GM18498 (cell line): ENCODE measurements around the gene MTA2.
"Not testable (repeated sequence)": the region's sequence is repeated elsewhere in the genome, so short reads cannot be mapped to it uniquely, and the experiment has no call there.

Experiments used
- ATAC-seq: cut with Tn5 transposase; IDR thresholded peaks from one replicate; pipeline ENCODE4 v1.9.1; 2021; ENCODE audit warnings: mild to moderate bottlenecking, moderate library complexity; ENCODE audit not compliant: unreplicated experiment

The MTA2 gene

DNA sequence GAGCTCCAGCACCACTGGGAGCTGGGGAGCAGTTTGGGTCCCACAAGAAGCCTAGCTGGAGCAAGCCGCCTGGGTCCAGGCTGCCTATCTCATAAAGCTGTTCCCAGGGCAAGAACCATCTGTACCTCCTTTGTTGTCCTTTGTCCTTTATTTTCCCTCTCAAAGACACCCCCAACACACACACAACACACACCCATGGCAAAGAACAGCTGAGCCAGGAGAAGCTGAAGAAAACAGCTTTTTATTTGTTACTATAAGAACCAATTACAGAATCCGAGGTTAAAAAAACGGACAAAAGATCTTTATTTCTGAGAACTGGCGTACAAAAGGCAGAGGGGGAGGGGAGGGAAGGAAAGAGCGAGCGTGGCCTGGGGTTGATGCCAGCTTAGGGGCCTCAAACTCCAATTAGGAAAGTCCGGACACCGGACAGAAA lies 8.7 kb downstream of the MTA2 start:
- ATAC-seq: no peak

DNA sequence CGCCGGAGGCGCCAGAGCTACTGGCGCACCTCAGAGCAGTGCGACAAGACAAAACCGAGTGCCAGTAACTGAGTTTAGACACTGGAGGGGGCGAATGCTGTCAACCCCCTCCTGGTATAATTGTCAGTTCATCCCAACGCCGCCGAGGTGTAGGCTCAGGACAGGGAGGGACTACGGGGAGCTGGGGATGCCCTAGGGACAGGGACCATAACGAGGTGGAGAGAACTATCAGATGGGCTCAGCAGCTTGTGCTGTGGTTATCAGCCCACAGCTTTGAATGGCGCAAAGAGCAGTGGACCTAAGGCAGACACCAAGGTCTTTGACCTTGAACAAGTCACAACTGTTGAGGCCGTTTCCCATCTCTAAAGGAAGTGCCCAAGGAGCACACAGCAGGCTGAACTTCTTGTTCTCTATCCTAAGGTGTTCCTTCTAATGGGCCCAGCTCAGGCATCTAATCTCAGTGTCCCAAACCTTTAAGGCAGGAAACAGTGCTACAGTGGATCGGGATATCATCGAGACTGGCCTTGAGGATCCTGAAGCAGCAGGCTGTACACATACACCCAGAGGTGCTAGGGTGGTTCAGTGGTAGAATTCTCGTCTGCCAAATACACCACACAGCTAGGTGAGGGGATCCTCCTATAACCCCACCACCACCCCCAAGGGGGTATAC lies 9.4 kb downstream of the MTA2 start:
- no peak for ATAC-seq

DNA sequence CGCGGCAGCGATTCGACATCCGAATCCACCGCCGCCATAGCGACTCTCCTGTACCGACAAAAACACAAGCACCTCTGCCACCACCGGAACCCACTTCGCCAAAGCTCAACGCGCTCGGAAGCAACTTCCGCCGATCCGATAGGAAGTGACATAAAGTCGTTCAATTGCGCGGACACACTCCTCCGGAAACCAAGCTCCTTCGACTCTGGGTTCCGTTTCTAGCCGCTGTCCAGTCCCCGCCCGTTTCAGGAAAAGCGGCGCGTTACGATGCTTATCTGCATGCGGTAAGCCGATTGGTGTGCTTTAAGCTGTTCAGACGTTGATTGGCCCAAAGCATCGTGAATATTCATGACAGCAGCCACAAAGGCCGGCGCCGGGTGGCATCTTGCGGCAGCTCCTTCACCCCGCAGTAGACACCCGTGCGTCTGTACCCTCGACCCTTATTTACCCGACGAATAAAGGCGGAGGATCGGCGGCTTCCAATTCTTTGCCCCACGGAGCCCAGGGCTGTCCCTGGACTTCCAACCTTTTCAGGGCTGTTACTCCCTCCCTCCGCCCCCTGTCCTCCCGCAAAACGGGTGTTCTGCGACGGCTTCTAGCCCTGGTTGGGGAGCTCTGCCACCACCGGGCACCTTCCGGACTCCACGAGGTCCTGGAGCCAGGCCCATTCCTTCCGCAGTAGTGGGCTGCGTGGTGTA lies 10.1 kb downstream of the MTA2 start, which contains the start of gene TUT1:
Gene TUT1 (minus strand): TSS at position 76 of the 698 bp plus-strand sequence. CDS start 38 bp downstream, at position 38.
- peak; percentile 85 for ATAC-seq

DNA sequence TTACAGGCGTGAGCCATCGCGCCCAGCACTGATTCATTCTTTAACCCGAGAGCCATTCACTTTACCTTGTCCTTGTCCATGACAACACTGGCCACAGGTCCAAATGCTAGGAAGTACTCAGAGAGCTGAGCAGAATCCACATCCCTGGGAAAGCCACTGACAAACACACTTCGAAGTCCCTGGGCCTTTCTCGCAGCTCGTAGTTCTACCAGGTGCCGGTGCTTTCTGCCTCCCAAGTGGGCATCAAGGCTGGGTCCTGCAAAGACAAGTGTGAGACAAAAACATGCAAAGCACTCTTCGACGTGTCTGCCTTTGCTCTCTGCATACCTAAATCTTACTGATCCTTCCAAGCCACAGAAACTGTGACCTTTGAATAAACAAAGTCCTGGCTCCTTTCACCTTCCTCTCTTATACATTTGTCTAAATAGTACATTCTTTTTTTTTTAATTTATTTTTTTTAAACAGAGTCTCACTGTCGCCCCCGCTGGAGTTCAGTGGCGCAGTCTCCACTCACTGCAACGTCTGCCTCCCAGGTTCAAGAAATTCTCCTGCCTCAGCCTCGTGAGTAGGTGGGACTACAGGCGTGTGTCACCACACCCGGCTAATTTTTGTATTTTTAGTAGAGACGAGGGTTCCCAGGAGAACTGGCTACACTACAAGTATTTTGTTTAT lies 12.6 kb downstream of the MTA2 start:
- no peak for ATAC-seq

DNA sequence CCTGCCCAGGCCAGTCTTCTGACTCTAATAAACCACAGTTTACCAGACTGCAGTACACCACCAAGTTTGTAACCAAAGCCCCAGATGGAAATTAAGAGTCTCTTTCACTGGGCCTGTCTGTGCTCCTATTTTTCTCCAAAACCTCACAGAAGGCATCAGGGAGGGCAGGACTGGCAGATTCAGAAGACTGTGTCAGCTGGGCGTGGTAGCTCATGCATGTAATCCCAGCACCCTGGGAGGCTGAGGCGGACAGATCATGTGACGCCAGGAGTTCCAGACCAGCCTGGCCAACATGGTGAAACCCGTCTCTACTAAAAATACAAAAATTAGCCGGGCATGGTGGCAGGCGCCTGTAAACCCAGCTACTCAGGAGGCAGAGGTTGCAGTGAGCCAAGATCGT lies 16.3 kb downstream of the MTA2 start:
- ATAC-seq: not testable (repeated sequence)

DNA sequence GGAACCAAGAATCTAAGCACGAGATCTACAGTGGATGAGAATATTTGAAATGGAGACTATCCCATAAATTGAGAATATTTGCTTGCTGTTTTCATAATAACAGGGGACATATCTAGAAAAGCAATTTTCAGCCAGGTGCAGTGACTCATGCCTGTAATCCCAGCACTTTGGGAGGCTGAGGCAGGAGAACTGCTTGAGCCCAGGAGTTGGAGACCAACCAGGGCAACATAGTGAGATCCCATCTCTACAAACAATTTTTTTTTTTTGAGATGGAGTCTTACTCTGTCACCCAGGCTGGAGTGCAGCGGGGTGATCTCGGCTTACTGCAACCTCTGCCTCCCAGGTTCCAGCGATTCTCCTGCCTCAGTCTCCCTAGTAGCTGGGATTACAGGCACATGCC lies 19.9 kb downstream of the MTA2 start:
- ATAC-seq: not testable (repeated sequence)

DNA sequence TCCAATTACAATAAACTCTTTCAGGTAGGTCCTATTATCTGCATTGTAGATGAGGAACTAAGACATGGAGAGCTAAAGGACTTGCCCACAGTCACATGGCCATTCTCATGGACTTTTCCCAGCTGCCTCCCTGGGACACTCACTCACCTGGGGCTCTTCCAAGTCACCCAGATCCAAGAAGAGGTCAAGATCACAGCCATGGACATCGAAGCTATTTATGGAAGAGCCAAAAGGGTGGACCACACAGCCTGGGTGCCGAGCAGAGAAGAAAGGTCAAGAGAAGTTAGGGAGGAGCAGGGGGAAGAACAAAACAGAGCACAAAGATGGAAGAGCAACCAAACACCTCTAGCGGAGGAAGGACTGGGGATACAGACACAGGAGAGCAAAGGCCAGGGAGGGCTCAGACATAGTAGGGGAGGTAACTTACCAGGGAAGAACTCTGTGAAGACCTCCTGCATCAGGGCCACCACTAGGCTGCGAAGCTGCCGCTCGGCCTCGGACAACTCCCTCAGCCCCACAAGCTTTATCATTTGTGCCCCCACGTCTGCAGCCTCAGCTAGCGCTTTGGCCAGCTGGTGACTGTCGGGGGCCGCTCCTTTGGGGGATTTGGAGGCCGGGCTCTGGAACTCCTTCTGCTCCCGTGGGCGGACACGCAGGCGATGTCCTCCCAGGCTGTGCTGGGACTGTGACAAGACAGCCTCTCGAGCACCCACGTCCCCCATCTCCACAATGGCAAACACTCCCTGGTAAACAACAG lies 20.5 kb downstream of the MTA2 start:
- ATAC-seq: no peak

DNA sequence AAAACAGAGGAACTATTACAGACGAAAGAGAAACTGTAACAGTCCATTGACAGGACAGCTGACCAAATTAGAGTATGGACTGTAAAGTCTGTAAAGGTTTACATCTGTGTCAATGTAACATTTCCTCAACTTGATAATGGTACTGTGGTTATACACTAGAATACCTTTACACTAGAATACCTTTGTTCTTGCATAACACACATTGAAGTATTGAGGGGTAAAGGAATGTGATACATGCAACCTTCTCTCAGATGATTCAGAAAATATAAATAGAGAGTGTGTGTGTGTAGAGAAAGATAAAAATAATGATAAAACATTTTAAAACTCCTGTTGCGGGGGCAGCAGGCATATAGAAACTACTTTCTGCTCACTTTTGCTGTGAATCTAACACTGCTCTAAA lies 22.4 kb downstream of the MTA2 start:
- no peak for ATAC-seq

DNA sequence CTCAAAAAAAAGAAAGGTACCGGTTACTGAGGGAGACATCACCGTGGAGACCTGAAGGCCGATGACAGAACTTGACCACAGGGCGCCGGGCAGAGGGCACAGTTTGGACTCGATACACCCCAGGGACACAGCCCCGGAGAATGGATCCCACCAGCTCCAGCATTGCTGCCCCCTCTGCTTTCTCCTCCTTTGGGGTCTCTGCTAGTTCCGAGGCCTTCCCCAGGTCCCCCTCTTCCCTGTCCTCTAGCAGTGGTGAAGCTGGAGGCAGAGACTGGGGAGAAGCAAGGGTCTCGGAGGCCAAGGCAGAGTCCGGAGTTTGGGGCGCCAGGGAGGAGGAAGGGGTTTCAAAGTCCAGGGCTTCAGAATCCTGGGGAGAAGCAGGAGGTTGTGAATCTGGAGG lies 23.1 kb downstream of the MTA2 start:
- no peak for ATAC-seq

DNA sequence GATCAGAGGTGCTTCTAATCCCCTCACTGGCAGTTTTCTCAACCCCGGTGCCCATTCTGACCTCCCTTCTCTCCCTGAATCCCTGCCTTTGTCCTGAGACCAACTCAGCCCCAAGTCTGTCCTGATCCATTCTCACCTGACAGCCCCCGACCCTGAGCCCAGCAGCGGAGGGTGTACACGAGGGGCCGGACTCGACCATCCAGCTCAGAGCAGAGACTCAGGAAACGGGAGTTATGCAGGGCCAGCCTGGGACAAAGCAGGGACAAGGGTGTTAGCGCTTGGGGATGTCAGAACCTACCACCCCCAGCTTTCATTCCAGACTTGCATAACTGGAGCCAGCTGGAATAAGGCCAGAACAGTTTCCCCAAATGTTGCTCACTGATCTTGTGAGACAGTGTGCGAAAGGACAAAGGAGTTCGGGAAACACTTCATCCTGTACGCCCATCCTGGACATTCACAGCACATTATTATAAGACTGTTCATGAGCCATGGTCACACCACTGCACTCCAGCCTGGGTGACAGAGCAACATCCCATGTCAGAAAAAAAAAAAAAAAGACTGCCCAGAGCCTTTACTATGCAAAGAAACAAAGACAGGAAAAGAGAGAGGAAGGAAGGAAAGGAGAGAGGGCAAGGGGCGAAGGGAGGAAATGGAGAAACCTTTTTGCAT lies 24.5 kb downstream of the MTA2 start:
- no peak for ATAC-seq

DNA sequence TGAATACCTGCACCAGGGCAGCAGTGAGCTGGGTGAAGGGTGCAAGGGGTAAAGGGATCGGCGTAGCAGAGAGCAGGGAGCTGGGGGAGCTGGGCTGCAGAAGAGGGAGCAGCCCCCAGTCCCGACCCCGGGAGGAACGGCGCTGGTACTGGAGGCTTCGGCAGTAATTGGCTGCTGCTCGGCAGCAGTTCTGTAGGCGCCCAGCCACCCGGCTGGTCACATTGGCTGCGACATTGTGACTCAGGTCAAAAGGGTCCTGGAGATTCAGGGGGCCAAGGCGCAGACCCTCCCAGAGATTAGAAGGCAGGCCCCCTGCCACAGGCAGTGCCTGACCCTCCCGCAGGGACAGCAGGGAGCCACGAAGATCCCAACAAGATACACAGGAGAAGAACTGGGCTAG lies 25.8 kb downstream of the MTA2 start:
- ATAC-seq: no peak

DNA sequence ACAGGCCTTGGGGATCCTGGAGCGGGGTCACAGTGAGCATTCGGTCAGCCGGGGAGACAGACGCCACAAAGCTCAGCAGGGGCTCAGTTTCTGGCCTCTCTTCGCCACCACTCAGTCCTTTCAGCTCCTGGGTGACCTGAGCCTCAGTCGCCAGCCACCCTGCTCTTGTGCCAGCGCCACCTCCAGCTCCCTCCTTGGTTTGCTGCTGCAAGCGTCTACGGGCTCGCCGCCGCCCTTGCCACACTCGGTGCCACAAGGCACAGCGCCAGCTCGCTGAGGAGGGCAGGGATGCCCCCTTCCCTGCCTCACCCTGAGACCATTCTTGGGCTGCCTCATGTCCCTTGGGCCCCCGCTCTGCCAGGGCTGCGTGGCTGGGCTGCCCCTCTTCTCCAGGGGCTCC lies 26.5 kb downstream of the MTA2 start:
- no peak for ATAC-seq

DNA sequence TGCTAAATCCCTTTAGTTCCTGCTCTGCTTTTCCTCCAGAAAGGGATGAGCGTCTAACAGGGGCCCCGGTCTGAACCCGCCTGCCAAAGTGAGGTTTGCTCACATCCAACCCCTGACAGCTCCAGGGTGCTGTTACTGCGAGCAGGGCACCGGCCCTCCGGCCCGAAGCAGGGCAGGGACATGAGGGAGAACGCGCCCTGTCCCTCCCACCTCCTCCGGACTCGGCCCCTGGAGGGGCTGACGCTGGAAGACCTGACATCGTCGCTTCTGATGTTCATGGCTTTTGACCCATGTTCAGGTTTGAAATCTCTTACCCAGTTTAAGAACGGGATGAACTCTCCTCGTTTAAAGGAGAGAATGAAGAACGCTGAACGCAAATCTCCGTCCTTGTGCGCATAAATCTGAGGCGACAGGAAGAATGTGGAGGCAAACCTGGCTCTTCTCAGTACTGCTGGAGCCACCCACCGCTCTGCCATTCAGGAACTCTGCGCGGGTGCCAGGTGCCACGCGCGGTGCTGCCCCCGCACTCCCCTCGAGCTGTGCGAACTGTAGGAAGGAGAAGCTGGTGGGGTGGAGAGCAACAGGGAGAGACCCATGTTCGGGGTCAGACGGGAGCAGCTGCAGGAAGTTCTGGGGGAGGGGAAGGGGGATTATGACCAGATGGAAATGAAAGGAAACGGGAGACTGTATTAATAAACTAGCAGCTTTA lies 27.1 kb downstream of the MTA2 start:
- ATAC-seq: peak; percentile 16

DNA sequence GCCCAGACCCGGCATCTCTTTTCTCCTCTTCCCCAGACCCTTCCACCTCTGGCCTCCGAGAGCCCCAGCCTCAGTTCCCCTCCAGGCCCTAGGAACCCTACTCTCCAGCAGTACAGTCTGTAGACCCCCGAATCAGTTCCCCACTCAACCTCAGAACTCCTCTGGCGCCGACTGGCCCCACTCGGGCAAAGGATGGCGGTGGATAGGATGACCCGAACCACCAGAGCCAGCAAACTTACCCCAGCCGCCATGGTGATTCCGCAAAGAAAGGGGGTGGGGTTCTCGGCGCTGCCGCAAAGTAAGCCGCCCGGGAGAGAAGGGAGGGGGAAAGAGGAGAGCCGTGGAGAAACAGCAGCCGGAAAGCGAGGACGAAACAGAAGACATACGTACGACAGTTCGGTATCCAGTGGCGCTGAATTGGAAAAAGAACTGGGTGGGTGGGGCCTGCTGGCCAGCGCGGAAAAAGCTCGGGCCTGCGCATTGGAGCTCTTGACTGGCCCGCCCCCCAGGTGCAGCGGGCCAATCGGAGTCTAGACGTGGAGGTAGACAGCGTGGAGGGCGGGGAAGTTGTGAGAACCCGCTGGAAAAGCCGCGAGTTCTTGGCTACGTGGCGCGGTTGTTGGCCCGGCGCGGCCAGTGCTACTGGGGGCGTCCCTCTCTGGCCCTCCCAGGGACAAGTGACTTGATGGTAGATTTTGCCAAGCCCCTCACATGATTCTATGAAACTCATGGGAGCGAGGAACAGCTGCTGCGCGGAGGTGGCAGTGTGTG lies 27.9 kb downstream of the MTA2 start, which contains the start of gene EEF1G:
Gene EEF1G (minus strand): TSS at position 300 of the 771 bp plus-strand sequence. CDS start 49 bp downstream, at position 251.
- ATAC-seq: peak; percentile 90

DNA sequence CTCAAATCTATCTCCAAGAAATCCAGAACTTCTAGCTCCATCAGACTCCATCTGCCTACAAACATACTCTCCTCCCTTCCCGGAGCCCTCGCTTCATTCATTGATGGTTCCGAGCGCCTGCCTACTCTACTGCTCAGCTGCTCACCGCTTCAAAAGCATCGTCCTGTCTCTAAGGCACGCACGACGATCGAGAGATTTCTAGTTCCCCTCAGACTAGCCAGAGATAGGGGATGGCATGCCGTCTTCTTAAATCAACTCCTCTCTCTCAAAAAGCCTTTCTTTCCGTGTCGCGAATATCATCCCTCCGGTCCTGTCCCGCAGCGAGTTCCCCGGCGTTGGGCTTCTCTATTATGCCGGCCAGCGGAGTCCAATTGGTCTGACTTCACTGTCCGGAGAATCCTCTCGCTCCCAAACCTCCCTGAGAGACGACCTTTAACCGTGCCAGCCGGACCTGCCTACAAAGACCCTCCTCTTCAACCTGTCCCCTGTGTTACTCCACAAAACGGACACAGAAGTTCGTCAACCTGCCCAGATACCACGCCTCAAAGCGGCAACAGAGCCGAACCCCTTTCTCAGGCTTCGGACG lies 28.6 kb downstream of the MTA2 start:
- ATAC-seq: no peak

DNA sequence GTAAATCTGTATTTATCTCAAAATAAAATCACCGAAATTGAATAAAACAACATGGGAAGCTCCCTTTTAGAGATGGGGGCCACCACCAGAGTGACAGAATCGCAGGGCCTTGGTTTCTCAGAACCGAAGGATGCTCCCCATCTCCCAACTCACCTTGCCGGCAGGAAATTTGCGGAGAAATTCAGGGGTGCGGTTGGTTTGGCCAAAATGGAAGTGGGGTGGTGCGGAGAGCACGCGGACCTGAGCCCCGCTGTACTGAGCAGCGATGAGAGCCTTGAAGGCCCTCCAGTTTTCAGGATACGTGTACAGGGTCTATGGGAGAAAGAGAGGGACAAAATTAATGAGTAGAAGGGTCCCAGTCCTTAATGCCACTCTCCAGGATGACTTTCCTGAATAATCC lies 29.2 kb downstream of the MTA2 start:
- ATAC-seq: no peak

DNA sequence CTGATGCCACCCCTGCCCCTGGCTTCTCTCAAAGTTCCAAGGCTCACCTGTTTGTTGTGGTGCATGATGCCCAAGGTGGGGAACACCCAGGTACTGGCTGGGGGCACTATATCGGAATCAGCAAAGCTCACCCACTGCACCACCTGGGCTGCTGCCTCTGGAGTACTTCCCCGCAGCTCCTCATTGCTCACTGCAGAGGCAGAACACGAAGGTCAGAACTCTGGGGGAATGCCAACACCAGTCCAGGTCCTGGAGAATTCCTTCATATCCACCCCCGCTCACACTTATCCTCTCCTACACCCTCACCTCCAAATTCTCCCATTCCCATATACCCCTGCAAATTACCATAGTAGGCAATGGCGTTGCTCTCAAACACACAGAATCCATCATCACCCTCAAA lies 30.2 kb downstream of the MTA2 start:
- ATAC-seq: not testable (repeated sequence)

DNA sequence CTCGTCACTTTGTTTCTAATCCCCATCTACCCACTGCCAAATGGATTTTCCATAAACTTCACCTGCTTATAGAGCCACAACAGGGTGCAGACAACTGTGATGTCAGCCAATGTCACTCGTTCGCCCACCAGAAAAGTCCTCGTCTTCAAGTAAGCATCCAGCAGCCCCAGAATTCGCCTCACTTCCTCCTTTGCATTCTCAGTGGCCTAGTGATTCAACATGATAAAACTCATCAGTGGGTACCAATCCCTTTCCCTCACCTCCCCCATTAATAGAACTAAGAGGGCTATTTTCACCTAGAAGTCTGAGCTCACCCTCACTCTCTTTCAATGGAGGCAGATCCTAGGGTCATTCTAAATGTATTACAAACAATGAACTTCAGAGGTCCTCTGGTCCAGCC lies 30.8 kb downstream of the MTA2 start:
- ATAC-seq: not testable (repeated sequence)

DNA sequence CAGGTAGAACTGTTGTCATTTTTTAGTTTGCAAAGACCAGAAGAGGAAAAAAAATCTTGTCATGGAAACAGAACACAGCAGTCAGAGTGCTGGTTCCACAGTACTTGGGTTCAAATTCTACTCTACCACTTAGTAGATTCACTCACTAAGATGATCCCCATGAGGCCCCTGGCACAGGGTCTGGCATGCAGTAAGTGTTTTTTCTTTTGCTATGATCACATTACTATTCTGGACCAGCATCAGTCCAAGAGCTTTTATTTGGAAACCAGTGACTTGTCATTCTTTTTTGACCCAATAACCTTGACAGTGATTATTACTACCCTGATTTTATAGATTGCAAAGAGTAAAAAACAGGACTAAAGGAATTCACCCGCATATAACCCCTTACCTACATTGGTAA lies 32.1 kb downstream of the MTA2 start:
- no peak for ATAC-seq
